K562 (cell line): Measurements from ENCODE around the gene MET. TPM values are rescaled to one million over a fixed set of nuclear protein-coding genes. Genes with fewer than 3 reads are reported as not detected.

Experiments used
- ARID1B ChIP-seq: fragments of 450-650 bp; IDR thresholded peaks from 2 replicates; pipeline ENCODE4 v1.6.1; 2016; ENCODE audit warnings: antibody characterized with exemption, mild to moderate bottlenecking, inconsistent platforms
- BMI1 ChIP-seq: fragments of 150-350 bp; IDR thresholded peaks from 2 replicates; pipeline ENCODE4 v1.6.1; 2014; ENCODE audit warnings: low read length
- CBX2 ChIP-seq: fragments of 200-600 bp; sonication (generic); IDR thresholded peaks from one replicate; pipeline ENCODE4 v1.6.1; 2012; ENCODE audit warnings: mild to moderate bottlenecking, low read length, inconsistent platforms; ENCODE audit not compliant: insufficient read depth, poor library complexity, severe bottlenecking
- NR2C1 ChIP-seq, 2 experiments: fragments of 450-650 bp; IDR thresholded peaks; 2 replicates each; pipeline ENCODE4 v1.6.1; 2017; ENCODE audit warnings: mild to moderate bottlenecking in 2 of 2, antibody characterized with exemption in 1 of 2, inconsistent platforms in 1 of 2, missing compliant biosample characterization in 1 of 2, missing genetic modification characterization in 1 of 2
- RAD21 ChIP-seq, 2 experiments: fragments of 250-450 bp in 1 of 2; fragments of 450-650 bp in 1 of 2; sonication (Bioruptor Pico) in 1 of 2; formaldehyde crosslinking in 1 of 2; IDR thresholded peaks in 1 of 2; conservative IDR thresholded peaks in 1 of 2; 2 replicates each; pipeline versions ENCODE4 v1.4.0 to v1.8.0; 2020 to 2022; ENCODE audit warnings: mild to moderate bottlenecking in 2 of 2, moderate library complexity in 1 of 2
- RCOR1 ChIP-seq, 2 experiments: IDR thresholded peaks; 2 replicates each; pipeline ENCODE4 v1.6.1; 2012; ENCODE audit warnings: low read depth in 2 of 2, low read length in 2 of 2, borderline replicate concordance in 1 of 2, improper control_type of control experiment in 1 of 2
- SETDB1 ChIP-seq: IDR thresholded peaks from one replicate; pipeline ENCODE4 v1.6.1; 2012; ENCODE audit warnings: low read length, control low read depth, inconsistent platforms
- SMC3 ChIP-seq: conservative IDR thresholded peaks from 2 replicates; pipeline ENCODE4 v1.6.1; 2011; ENCODE audit warnings: low read depth, low read length, improper control_type of control experiment; ENCODE audit not compliant: insufficient read depth
- ZC3H8 ChIP-seq: fragments of 450-650 bp; IDR thresholded peaks from 2 replicates; pipeline ENCODE4 v1.6.1; 2017
- ZKSCAN1 ChIP-seq: fragments of 150-350 bp; IDR thresholded peaks from 2 replicates; pipeline ENCODE4 v1.6.1; 2016; ENCODE audit warnings: low read depth, low read length
- ZNF239 ChIP-seq: fragments of 250-450 bp; sonication (Bioruptor Pico); IDR thresholded peaks from 2 replicates; pipeline ENCODE4 v1.4.0; 2020; ENCODE audit warnings: mild to moderate bottlenecking
- polyA plus RNA-seq, 8 experiments: library from polyadenylated mRNA; depleted of rRNA in 4 of 8; stranded (reverse) in 5 of 8; unstranded in 3 of 8; fragments of >200 nt; fragmentation: Nextera tagmentation in 2 of 8; fragmentation: Illumina TruSeq in 1 of 8; extraction: Ambion mirVana in 2 of 8; extraction: Trizol in 1 of 8; gene quantifications; 2 replicates each; pipeline versions ENCODE4 v1.2.1 to v1.2.3, GENCODE V29; 2011 to 2014; ENCODE audit warnings: inconsistent platforms in 1 of 8, missing spikeins in 1 of 8
- total RNA-seq, 7 experiments: library from RNA; depleted of rRNA in 6 of 7; stranded (reverse); fragments of >200 nt in 6 of 7; fragmentation: Illumina TruSeq in 2 of 7; extraction: Trizol in 2 of 7; gene quantifications; 2 replicates each; pipeline versions ENCODE4 v1.2.1 to v1.2.3, GENCODE V29; 2011 to 2021; ENCODE audit warnings: low replicate concordance in 1 of 7
- TF ChIP-seq, protein P1 (sequence below): fragments of 250-450 bp; sonication (Bioruptor Pico); IDR thresholded peaks from 2 replicates; pipeline ENCODE4 v1.5.1; 2021; ENCODE audit warnings: mild to moderate bottlenecking
- TF ChIP-seq, protein P2 (sequence below): fragments of 200-800 bp; sonication (Bioruptor generic); IDR thresholded peaks from 2 replicates; pipeline ENCODE4 v1.6.1; 2016; ENCODE audit warnings: missing genetic modification characterization, missing compliant biosample characterization
- TF ChIP-seq, protein P3 (sequence below): IDR thresholded peaks from 2 replicates; pipeline ENCODE4 v1.6.1; 2011; ENCODE audit not compliant: insufficient read length; ENCODE audit errors: extremely low read depth
- TF ChIP-seq, protein P4 (sequence below): IDR thresholded peaks from 2 replicates; pipeline ENCODE4 v1.6.1; 2014; ENCODE audit warnings: antibody characterized with exemption
- TF ChIP-seq, protein P5 (sequence below): fragments of 450-650 bp; formaldehyde crosslinking; IDR thresholded peaks from 2 replicates; pipeline ENCODE4 v1.4.0; 2020; ENCODE audit warnings: mild to moderate bottlenecking, mixed read lengths

MET gene
- total and polyA plus RNA-seq, 9 of the 15 experiments (the other 6 are each of a cell fraction or from before 2014, with no cell fraction given) = 0.84 to 2.4 (median 1.1) TPM

DNA sequence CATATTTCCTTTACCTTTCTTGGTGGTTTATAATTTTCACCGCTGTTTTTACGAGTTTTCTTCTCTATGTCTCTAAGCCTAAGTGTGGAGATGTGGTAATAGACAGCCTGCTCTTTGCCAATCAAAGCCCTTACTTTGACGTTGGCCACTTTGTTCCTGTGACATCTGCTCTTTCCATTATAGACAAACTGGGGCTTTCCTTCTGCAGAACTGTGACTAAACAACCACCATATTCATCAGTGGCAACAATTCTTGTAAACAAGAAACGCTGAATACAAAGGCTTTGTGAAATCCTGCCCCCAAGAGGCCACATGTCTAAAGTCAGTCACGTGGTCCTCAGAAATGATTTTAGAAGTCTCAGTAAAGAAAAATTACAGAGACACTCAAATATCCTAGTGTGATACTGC lies 130.8 kb downstream of the MET start (continued):
- TF ChIP-seq, protein P1, sequence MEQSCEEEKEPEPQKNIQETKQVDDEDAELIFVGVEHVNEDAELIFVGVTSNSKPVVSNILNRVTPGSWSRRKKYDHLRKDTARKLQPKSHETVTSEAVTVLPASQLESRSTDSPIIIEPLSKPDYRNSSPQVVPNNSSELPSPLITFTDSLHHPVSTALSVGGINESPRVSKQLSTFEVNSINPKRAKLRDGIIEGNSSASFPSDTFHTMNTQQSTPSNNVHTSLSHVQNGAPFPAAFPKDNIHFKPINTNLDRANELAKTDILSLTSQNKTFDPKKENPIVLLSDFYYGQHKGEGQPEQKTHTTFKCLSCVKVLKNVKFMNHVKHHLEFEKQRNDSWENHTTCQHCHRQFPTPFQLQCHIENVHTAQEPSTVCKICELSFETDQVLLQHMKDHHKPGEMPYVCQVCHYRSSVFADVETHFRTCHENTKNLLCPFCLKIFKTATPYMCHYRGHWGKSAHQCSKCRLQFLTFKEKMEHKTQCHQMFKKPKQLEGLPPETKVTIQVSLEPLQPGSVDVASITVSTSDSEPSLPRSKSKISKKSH (CRISPR knock-in tag) = no peak
- TF ChIP-seq, protein P2, sequence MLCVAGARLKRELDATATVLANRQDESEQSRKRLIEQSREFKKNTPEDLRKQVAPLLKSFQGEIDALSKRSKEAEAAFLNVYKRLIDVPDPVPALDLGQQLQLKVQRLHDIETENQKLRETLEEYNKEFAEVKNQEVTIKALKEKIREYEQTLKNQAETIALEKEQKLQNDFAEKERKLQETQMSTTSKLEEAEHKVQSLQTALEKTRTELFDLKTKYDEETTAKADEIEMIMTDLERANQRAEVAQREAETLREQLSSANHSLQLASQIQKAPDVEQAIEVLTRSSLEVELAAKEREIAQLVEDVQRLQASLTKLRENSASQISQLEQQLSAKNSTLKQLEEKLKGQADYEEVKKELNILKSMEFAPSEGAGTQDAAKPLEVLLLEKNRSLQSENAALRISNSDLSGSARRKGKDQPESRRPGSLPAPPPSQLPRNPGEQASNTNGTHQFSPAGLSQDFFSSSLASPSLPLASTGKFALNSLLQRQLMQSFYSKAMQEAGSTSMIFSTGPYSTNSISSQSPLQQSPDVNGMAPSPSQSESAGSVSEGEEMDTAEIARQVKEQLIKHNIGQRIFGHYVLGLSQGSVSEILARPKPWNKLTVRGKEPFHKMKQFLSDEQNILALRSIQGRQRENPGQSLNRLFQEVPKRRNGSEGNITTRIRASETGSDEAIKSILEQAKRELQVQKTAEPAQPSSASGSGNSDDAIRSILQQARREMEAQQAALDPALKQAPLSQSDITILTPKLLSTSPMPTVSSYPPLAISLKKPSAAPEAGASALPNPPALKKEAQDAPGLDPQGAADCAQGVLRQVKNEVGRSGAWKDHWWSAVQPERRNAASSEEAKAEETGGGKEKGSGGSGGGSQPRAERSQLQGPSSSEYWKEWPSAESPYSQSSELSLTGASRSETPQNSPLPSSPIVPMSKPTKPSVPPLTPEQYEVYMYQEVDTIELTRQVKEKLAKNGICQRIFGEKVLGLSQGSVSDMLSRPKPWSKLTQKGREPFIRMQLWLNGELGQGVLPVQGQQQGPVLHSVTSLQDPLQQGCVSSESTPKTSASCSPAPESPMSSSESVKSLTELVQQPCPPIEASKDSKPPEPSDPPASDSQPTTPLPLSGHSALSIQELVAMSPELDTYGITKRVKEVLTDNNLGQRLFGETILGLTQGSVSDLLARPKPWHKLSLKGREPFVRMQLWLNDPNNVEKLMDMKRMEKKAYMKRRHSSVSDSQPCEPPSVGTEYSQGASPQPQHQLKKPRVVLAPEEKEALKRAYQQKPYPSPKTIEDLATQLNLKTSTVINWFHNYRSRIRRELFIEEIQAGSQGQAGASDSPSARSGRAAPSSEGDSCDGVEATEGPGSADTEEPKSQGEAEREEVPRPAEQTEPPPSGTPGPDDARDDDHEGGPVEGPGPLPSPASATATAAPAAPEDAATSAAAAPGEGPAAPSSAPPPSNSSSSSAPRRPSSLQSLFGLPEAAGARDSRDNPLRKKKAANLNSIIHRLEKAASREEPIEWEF (CRISPR knock-in tag) = no peak
- TF ChIP-seq SMC3 (peak; percentile 47; the same call in 1 of the 2 replicates), SETDB1 (no peak), ZKSCAN1 (no peak), RAD21 (CRISPR knock-in tag; conservative IDR thresholded peaks at IDR 0.05 in 1 of 2, IDR thresholded peaks at IDR 0.05 in 1 of 2) (peak; percentile 64 to 79), RCOR1 (IDR thresholded peaks at IDR 0.05; ENCODE audit: borderline replicate concordance in 1 of 2, low read depth in 2 of 2, low read length in 2 of 2) (no peak), CBX2 (no peak), BMI1 (peak; percentile 26; the same call in 1 of the 2 replicates), ARID1B (no peak), NR2C1 (IDR thresholded peaks at IDR 0.05) (no peak), NR2C1 (tag; IDR thresholded peaks at IDR 0.05) (no peak), ZC3H8 (no peak), ZNF239 (CRISPR knock-in tag) (no peak)
- TF ChIP-seq, protein P3, sequence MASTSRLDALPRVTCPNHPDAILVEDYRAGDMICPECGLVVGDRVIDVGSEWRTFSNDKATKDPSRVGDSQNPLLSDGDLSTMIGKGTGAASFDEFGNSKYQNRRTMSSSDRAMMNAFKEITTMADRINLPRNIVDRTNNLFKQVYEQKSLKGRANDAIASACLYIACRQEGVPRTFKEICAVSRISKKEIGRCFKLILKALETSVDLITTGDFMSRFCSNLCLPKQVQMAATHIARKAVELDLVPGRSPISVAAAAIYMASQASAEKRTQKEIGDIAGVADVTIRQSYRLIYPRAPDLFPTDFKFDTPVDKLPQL = no peak
- TF ChIP-seq, protein P4, sequence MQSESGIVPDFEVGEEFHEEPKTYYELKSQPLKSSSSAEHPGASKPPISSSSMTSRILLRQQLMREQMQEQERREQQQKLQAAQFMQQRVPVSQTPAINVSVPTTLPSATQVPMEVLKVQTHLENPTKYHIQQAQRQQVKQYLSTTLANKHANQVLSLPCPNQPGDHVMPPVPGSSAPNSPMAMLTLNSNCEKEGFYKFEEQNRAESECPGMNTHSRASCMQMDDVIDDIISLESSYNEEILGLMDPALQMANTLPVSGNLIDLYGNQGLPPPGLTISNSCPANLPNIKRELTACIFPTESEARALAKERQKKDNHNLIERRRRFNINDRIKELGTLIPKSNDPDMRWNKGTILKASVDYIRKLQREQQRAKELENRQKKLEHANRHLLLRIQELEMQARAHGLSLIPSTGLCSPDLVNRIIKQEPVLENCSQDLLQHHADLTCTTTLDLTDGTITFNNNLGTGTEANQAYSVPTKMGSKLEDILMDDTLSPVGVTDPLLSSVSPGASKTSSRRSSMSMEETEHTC = peak; percentile 75
- TF ChIP-seq, protein P5, sequence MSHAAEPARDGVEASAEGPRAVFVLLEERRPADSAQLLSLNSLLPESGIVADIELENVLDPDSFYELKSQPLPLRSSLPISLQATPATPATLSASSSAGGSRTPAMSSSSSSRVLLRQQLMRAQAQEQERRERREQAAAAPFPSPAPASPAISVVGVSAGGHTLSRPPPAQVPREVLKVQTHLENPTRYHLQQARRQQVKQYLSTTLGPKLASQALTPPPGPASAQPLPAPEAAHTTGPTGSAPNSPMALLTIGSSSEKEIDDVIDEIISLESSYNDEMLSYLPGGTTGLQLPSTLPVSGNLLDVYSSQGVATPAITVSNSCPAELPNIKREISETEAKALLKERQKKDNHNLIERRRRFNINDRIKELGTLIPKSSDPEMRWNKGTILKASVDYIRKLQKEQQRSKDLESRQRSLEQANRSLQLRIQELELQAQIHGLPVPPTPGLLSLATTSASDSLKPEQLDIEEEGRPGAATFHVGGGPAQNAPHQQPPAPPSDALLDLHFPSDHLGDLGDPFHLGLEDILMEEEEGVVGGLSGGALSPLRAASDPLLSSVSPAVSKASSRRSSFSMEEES = peak; percentile 98
